NCI-H510A (cell line): ENCODE data around the gene SLX9.

Experiments
- DNase-seq: peaks from one replicate; lab custom pipeline; 2025; lab: John Stamatoyannopoulos, UW

The SLX9 gene

GRCh38 chr21:44977616-44978340, 37.9 kb downstream of the SLX9 start:
- no peak for DNase-seq

- DNase-seq: no peak
These were observed 40.1 kb downstream of the SLX9 start for GRCh38 chr21:44979687-44980561.

- DNase-seq: no peak
These were observed 41.0 kb downstream of the SLX9 start for GRCh38 chr21:44980562-44981489.

GRCh38 chr21:44982558-44983250, 42.9 kb downstream of the SLX9 start:
- no peak for DNase-seq

GRCh38 chr21:44983421-44984206, 43.8 kb downstream of the SLX9 start:
- no peak for DNase-seq

GRCh38 chr21:44984428-44984791, 44.6 kb downstream of the SLX9 start:
- DNase-seq: no peak

- DNase-seq: no peak
These were observed 45.1 kb downstream of the SLX9 start for GRCh38 chr21:44984792-44985440.

- no peak for DNase-seq
These were observed 45.9 kb downstream of the SLX9 start for GRCh38 chr21:44985441-44986401.

GRCh38 chr21:44986471-44987291, 46.9 kb downstream of the SLX9 start:
- DNase-seq: no peak

- DNase-seq: no peak
These were observed 47.6 kb downstream of the SLX9 start for GRCh38 chr21:44987301-44987885.

- DNase-seq: no peak
These were observed 48.2 kb downstream of the SLX9 start for GRCh38 chr21:44987886-44988606.

- no peak for DNase-seq
These were observed 49.0 kb downstream of the SLX9 start for GRCh38 chr21:44988607-44989536.

- no peak for DNase-seq
These were observed 49.7 kb downstream of the SLX9 start for GRCh38 chr21:44989537-44989886.

- DNase-seq: no peak
These were observed 50.3 kb downstream of the SLX9 start for GRCh38 chr21:44989943-44990780.

- DNase-seq: no peak
These were observed 51.1 kb downstream of the SLX9 start for GRCh38 chr21:44990921-44991320.
